Spleen (tissue), 11 donors: ENCODE data around the gene VPS37D. TPM values are rescaled to one million over a fixed set of nuclear protein-coding genes. Genes with fewer than 3 reads are reported as not detected.
A peak's percentile ranks its signal among the peaks of the same experiment; 100 is the strongest.
"Not testable (repeated sequence)": the region's sequence is repeated elsewhere in the genome, so short reads cannot be mapped to it uniquely, and the experiment has no call there.

Source experiments
- DNase-seq: peaks from one replicate; pipeline ENCODE4 v3.0.0-alpha.2; 2020
- H3K27ac ChIP-seq, 8 donors: fragments of 200-600 bp; sonication (generic) in 7 of 8; 1 replicate in 4 of 8; 2 replicates in 4 of 8; pipeline versions ENCODE4 v1.5.0 to v1.8.0; 2016 to 2021; ENCODE audit warnings: inconsistent platforms in 4 of 8, mild to moderate bottlenecking in 4 of 8, moderate library complexity in 1 of 8
- H3K27me3 ChIP-seq, 7 donors: fragments of 200-600 bp; sonication (generic) in 6 of 7; replicated peaks in 1 of 7; 1 replicate in 4 of 7; 2 replicates in 3 of 7; pipeline versions ENCODE4 v1.5.0 to v1.8.0; 2016 to 2021; ENCODE audit warnings: inconsistent platforms in 3 of 7, mild to moderate bottlenecking in 1 of 7
- H3K36me3 ChIP-seq, 6 donors: fragments of 200-600 bp; sonication (generic) in 5 of 6; 1 replicate in 4 of 6; 2 replicates in 2 of 6; pipeline versions ENCODE4 v1.5.0 to v1.8.0; 2016 to 2021; ENCODE audit warnings: inconsistent platforms in 2 of 6
- H3K4me1 ChIP-seq, 6 donors: fragments of 200-600 bp; sonication (generic) in 5 of 6; 1 replicate in 3 of 6; 2 replicates in 3 of 6; pipeline versions ENCODE4 v1.5.0 to v1.8.0; 2016 to 2021; ENCODE audit warnings: inconsistent platforms in 3 of 6
- H3K4me3 ChIP-seq, 8 donors: fragments of 200-600 bp; sonication (generic) in 7 of 8; 1 replicate in 4 of 8; 2 replicates in 4 of 8; pipeline versions ENCODE4 v1.5.0 to v1.8.0; 2016 to 2021; ENCODE audit warnings: inconsistent platforms in 4 of 8, mild to moderate bottlenecking in 4 of 8, moderate library complexity in 2 of 8
- H3K9me3 ChIP-seq, 8 donors: fragments of 200-600 bp; sonication (generic) in 7 of 8; 1 replicate in 4 of 8; 2 replicates in 4 of 8; pipeline versions ENCODE4 v1.5.0 to v1.8.0; 2016 to 2021; ENCODE audit warnings: inconsistent platforms in 4 of 8
- POLR2A ChIP-seq, 3 donors: fragments of 450-650 bp; IDR thresholded peaks; one replicate each; pipeline ENCODE4 v1.5.1; 2017; ENCODE audit warnings: antibody characterized with exemption in 3 of 3, mild to moderate bottlenecking in 1 of 3
- POLR2AphosphoS5 ChIP-seq, 3 donors: sonication (generic); formaldehyde crosslinking; IDR thresholded peaks; one replicate each; pipeline ENCODE4 v1.5.1; 2017; ENCODE audit warnings: antibody characterized with exemption in 3 of 3
- WGBS, 5 donors: extraction: QIAGEN DNeasy Blood & Tissue Kit in 3 of 5; methylation state at CpG; one replicate each; pipeline versions ENCODE4 v1.1.5 to v1.1.7; 2013 to 2018; 5-methylcytosine and 5-hydroxymethylcytosine counted together
- intact Hi-C: fragments of 100-400 bp; cut with DNase I; formaldehyde crosslinking; loops from one replicate; pipeline ENCODE4 v1.15.0; 2023; ENCODE audit warnings: low total_unique reads
- polyA plus RNA-seq, 3 donors: library from polyadenylated mRNA; stranded (reverse); fragments of 200-250 nt; gene quantifications; one replicate each; pipeline ENCODE4 v1.2.1, GENCODE V29; 2013
- total RNA-seq, 7 donors: library from RNA; depleted of rRNA in 3 of 7; stranded (reverse); fragments of >200 nt in 3 of 7; fragmentation: NEBNext Ultra II Directional in 4 of 7; extraction: Animal tissue kit (Norgen Biotek cat#: 25700) in 4 of 7; gene quantifications; one replicate each; pipeline versions ENCODE4 v1.1.0 to v1.2.1, GENCODE V29; 2016 to 2021
- TF ChIP-seq, protein P1 (sequence below), 11 experiments: fragments of 200-600 bp in 7 of 11; fragments of 450-650 bp in 4 of 11; sonication (generic) in 4 of 11; IDR thresholded peaks in 8 of 11; conservative IDR thresholded peaks in 3 of 11; 1 replicate in 7 of 11; 2 replicates in 4 of 11; pipeline versions ENCODE4 v1.4.0 to v1.8.0; 2016 to 2021; ENCODE audit warnings: antibody characterized with exemption in 11 of 11, inconsistent platforms in 4 of 11, mild to moderate bottlenecking in 1 of 11
- donor health status: healthy with polysubstance abuse.
- donor health status: DM: no; HTN: no; CAD: no; lungs with moderate emphysema.
- donor health status: DM: no; HTN: no; CAD: no.
- donor health status: Bipolar disorder and iron deficiency.
- donor health status: healthy.
- donor health status: DM: no; HTN: no; CAD: no.
- donor health status: DM: yes; HTN: yes; CAD: no.

The VPS37D gene
- total and polyA plus RNA-seq, 10 donors: 0.23 to 1.6 (median 0.95) TPM

DNA sequence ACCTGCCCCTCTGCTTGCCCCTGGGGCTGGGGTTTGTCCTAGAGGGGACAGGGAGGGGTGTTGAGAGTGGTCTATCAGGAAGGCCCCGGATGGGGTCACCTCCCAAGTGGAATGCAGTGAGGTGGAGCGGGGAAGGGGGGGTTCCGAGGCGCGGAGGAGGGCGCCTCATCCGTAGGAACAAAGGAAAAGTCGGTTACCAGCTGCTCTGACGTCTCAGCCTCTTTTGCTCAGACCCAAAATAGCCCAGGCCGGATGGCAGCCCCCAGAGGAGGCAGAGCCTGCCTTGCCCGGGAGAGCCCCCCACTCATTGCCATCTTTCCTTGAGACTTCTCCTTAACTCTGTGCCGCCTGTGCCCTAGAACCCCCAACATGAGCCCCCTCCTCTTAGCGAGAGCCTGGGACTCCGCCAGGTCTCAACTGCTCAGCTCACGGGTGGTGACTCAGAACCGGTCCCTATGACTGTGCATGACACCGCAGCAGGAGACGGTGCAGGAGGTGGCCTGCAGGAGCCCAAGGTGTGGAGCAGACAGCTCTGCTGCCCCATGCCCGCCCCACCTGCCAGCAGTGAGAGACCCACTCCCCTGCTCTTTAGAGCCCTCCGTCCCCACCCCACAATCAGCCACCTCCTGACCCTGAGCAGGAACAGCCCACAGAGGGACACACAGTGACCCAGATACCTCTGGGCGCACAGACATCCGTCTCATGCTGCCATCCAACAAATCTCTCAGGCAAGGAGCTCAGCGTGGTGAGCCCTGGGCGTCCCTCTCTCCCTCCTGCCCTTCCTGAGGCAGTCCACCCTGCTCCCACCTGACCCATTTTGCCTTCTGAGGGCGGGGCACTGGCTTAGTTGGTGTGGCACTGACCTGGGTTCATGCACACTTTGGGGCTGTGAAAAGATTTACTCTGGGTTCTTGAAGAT is 38.8 kb downstream of the VPS37D start:
- TF ChIP-seq POLR2AphosphoS5 (IDR thresholded peaks at IDR 0.05) (no peak), POLR2A (IDR thresholded peaks at IDR 0.05) (no peak)
- TF ChIP-seq, protein P1, sequence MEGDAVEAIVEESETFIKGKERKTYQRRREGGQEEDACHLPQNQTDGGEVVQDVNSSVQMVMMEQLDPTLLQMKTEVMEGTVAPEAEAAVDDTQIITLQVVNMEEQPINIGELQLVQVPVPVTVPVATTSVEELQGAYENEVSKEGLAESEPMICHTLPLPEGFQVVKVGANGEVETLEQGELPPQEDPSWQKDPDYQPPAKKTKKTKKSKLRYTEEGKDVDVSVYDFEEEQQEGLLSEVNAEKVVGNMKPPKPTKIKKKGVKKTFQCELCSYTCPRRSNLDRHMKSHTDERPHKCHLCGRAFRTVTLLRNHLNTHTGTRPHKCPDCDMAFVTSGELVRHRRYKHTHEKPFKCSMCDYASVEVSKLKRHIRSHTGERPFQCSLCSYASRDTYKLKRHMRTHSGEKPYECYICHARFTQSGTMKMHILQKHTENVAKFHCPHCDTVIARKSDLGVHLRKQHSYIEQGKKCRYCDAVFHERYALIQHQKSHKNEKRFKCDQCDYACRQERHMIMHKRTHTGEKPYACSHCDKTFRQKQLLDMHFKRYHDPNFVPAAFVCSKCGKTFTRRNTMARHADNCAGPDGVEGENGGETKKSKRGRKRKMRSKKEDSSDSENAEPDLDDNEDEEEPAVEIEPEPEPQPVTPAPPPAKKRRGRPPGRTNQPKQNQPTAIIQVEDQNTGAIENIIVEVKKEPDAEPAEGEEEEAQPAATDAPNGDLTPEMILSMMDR (IDR thresholded peaks at IDR 0.05 in 8 of 11, conservative IDR thresholded peaks at IDR 0.05 in 3 of 11): no peak
- WGBS, 5 donors: 60 to 70% (median 68%) methylated on average over 24 to 25 of the region's 25 CpGs
- no peaks in the 10 kb centered on the region for H3K9me3 ChIP-seq
- H3K36me3 ChIP-seq: peaks cover 0 to 38% (median 0%) of the 10 kb centered on the region in 6 donors
- intact Hi-C loops: no loop called here
- peaks cover 0 to 11% (median 0%) of the 10 kb centered on the region in 7 donors for H3K27me3 ChIP-seq
- peak overlapping the region in 1 of 8 donors; percentile 6 for H3K27ac ChIP-seq
- H3K4me1 ChIP-seq: peaks cover 0 to 31% (median 17%) of the 10 kb centered on the region in 6 donors
- no peak overlapping the region for H3K4me3 ChIP-seq
- DNase-seq: no peak

DNA sequence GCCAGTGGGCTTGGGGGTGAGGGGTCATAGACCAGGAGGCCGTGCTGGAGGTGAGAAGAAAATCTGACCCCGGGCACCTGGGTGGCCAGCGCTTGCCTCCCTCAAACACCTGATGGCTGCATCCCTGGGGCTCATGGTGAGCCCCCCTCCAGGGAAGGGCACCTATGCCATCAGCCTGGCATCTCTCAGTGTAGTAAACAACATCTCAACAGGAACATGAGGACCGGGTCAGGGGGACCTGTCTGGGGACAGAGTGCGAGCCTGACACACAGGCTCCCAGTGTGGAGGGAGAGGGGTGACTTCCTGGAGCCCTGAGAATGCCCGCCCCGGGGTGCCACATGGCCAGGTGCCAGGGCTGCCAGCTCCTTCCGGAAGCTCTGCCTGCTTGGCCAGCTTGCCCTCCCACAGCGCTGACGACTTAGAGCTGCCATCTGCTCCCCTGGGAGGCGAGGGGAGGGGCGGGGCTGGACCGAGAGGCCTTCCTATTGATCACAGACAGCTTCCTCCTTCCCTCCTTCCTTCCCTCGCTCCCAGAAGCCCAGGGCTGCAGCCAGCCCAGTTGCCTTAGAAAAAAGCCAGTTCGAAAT is 39.5 kb downstream of the VPS37D start:
- peak overlapping the region in 1 of 8 donors; percentile 1 for H3K4me3 ChIP-seq
- H3K4me1 ChIP-seq: peaks cover 0 to 31% (median 17%) of the 10 kb centered on the region in 6 donors
- H3K27ac ChIP-seq: peak overlapping the region in 1 of 8 donors; percentile 6
- WGBS, 5 donors: 39 to 48% (median 45%) methylated on average over 11 to 15 of the region's 15 CpGs
- H3K36me3 ChIP-seq: peaks cover 0 to 32% (median 0%) of the 10 kb centered on the region in 6 donors
- TF ChIP-seq POLR2A (IDR thresholded peaks at IDR 0.05): no peak
- TF ChIP-seq POLR2AphosphoS5 (IDR thresholded peaks at IDR 0.05): peak; percentile 38 to 63 (median 53)
- DNase-seq: peak; percentile 89
- peaks cover 0 to 11% (median 0%) of the 10 kb centered on the region in 7 donors for H3K27me3 ChIP-seq
- no peaks in the 10 kb centered on the region for H3K9me3 ChIP-seq
- intact Hi-C loops: no loop called here

DNA sequence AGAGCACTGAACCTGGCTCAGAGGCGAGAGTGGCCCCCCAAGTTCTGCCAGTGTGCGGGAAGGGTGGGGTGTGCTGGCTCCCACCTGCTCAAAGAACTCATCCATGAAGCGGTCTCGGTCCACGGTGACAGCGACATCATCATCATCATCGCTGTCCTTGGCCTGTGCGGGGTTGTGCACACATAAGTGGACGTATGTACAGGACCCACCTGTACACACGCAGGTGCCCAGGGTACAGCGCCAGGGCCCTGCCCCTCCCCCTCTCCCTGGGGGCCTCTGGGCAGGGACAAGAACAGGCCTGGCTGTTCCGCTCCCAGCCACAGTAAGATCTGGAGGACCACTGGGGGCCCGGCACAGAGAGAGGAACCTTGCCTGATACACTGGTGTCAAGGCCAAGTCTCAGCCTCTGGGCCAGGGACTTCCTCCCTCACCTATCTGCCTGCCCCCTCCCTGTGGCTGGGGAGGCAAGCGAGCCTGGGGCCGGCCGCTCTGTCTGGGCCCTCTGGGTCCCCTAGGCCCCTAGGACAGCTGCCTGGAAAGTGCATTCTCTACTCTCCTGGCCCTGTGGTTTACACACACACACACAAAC is 41.4 kb downstream of the VPS37D start:
- Histone ChIP-seq H3K27ac (no peak overlapping the region), H3K4me1 (peaks cover 0 to 21% (median 8%) of the 10 kb centered on the region in 6 donors), H3K4me3 (no peak overlapping the region), H3K36me3 (peaks cover 0 to 23% (median 0%) of the 10 kb centered on the region in 6 donors), H3K9me3 (no peaks in the 10 kb centered on the region), H3K27me3 (peaks cover 0 to 13% (median 0%) of the 10 kb centered on the region in 7 donors)
- 86 to 94% (median 90%) methylated on average over 12 to 16 of the region's 16 CpGs for WGBS, 5 donors
- TF ChIP-seq POLR2A (IDR thresholded peaks at IDR 0.05): no peak
- intact Hi-C loops: no loop called here
- no peak for DNase-seq

- H3K4me1 ChIP-seq: peaks cover 0 to 26% (median 10%) of the 10 kb centered on the region in 6 donors
- H3K4me3 ChIP-seq: no peak overlapping the region
- H3K27ac ChIP-seq: no peak overlapping the region
- DNase-seq: no peak
- intact Hi-C loops: no loop called here
- H3K9me3 ChIP-seq: no peaks in the 10 kb centered on the region
- 48 to 66% (median 64%) methylated on average over 1 of the region's 1 CpG for WGBS, 5 donors
- peaks cover 0 to 7% (median 0%) of the 10 kb centered on the region in 6 donors for H3K36me3 ChIP-seq
- TF ChIP-seq, protein P1 (IDR thresholded peaks at IDR 0.05 in 8 of 11, conservative IDR thresholded peaks at IDR 0.05 in 3 of 11): no peak
- no peak for TF ChIP-seq POLR2A (IDR thresholded peaks at IDR 0.05)
- no peak for TF ChIP-seq POLR2AphosphoS5 (IDR thresholded peaks at IDR 0.05)
- H3K27me3 ChIP-seq: peaks cover 0 to 40% (median 0%) of the 10 kb centered on the region in 7 donors
Measured at GRCh38 chr7:73712773-73713172, 45.1 kb downstream of the VPS37D start.

DNA sequence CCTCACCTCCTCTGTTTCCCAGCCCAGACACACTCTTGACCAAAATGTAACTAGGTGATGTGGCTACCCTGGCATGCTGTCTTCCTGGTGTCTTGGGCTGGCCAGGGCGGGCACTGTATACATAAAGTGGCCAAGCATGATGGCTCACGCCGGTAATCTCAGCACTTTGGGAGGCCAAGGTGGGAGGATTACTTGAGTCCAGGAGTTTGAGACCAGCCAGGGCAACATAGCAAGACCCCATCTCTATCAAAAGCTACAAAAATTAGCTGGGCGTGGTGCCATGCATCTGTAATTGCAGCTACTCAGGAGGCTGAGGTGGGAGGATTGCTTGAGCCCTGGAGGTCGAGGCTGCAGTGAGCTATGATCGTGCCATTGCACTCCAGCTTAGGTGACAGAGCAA is 45.7 kb downstream of the VPS37D start:
- H3K27ac ChIP-seq, H3K4me3 ChIP-seq, intact Hi-C loops, DNase-seq, H3K9me3 ChIP-seq, H3K36me3 ChIP-seq: not testable (repeated sequence)
- peaks cover 5 to 31% (median 15%) of the 10 kb centered on the region in 6 donors for H3K4me1 ChIP-seq
- peaks cover 0 to 46% (median 1%) of the 10 kb centered on the region in 7 donors for H3K27me3 ChIP-seq
- WGBS, 5 donors: 84 to 94% (median 91%) methylated on average over 6 of the region's 6 CpGs
